ENCODE results near the gene HORMAD1.
A peak's percentile ranks its signal among the peaks of the same experiment; 100 is the strongest.
"Not testable (repeated sequence)": the region's sequence is repeated elsewhere in the genome, so short reads cannot be mapped to it uniquely, and the experiment has no call there.

Gene HORMAD1

GRCh38 chr1:150720703-150721102 lies at the start of gene HORMAD1:
Gene HORMAD1 (minus strand): TSS chr1:150720895. CDS start chr1:150719505, 1,390 bp downstream.
- no peak for DNase-seq

GRCh38 chr1:150767704-150768103 lies 47.0 kb upstream of the HORMAD1 start:
- DNase-seq, result not testable (repeated sequence)

GRCh38 chr1:150765977-150766301 lies 45.2 kb upstream of the HORMAD1 start:
- DNase-seq, result not testable (repeated sequence)

- DNase-seq, result peak in 1 of 51 donors; percentile 5
Measured at GRCh38 chr1:150765296-150765976, 44.7 kb upstream of the HORMAD1 start, which contains the start of gene CTSS. Gene CTSS (minus strand): TSS chr1:150765778. CDS start chr1:150764763, 1,015 bp downstream.

GRCh38 chr1:150764617-150765101 lies 44.0 kb upstream of the HORMAD1 start:
- DNase-seq, result no peak

- no peak for DNase-seq
Measured at GRCh38 chr1:150763018-150763417, 42.3 kb upstream of the HORMAD1 start.

GRCh38 chr1:150762552-150762951 lies 41.9 kb upstream of the HORMAD1 start:
- DNase-seq, result no peak

GRCh38 chr1:150761801-150762200 lies 41.1 kb upstream of the HORMAD1 start:
- no peak for DNase-seq

- DNase-seq, result no peak
Measured at GRCh38 chr1:150760013-150760412, 39.3 kb upstream of the HORMAD1 start.

GRCh38 chr1:150753416-150753815 lies 32.7 kb upstream of the HORMAD1 start:
- DNase-seq, result no peak

GRCh38 chr1:150751443-150751842 lies 30.7 kb upstream of the HORMAD1 start:
- DNase-seq, result no peak

- DNase-seq, result no peak
Measured at GRCh38 chr1:150749720-150750311, 29.1 kb upstream of the HORMAD1 start.

GRCh38 chr1:150748878-150749719 lies 28.4 kb upstream of the HORMAD1 start:
- no peak for DNase-seq

GRCh38 chr1:150730130-150730721 lies 9.5 kb upstream of the HORMAD1 start:
- DNase-seq, result no peak

- no peak for DNase-seq
Measured at GRCh38 chr1:150724336-150724735, 3.6 kb upstream of the HORMAD1 start.

- DNase-seq, result no peak
Measured at GRCh38 chr1:150720098-150720497, 597 bp downstream of the HORMAD1 start.

- DNase-seq, result no peak
Measured at GRCh38 chr1:150718225-150718891, 2.3 kb downstream of the HORMAD1 start.

- DNase-seq, result not testable (repeated sequence)
Measured at GRCh38 chr1:150709031-150709430, 11.7 kb downstream of the HORMAD1 start.

GRCh38 chr1:150708595-150708994 lies 12.1 kb downstream of the HORMAD1 start:
- DNase-seq, result no peak

GRCh38 chr1:150706091-150706490 lies 14.6 kb downstream of the HORMAD1 start:
- no peak for DNase-seq

- no peak for DNase-seq
Measured at GRCh38 chr1:150703427-150703826, 17.3 kb downstream of the HORMAD1 start.

Measured in hypothalamus (tissue), 51 donors.